Fibroblast of lung (primary cell): ENCODE results near the gene FER. TPM values are rescaled to one million over a fixed set of nuclear protein-coding genes. Genes with fewer than 3 reads are reported as not detected.

Experiments
- DNase-seq, 2 donors: peaks; one replicate each; pipeline versions ENCODE4 v3.0.0 to v3.0.0-alpha.2; 2010; ENCODE audit warnings: low read depth in 2 of 2
- H2AFZ ChIP-seq: 2 replicates; pipeline ENCODE4 v1.5.1; 2012; ENCODE audit warnings: low read length, control low read depth, inconsistent platforms
- H3K27ac ChIP-seq: 2 replicates; pipeline ENCODE4 v1.5.1; 2011; ENCODE audit warnings: low read length, control low read depth; ENCODE audit not compliant: insufficient read depth
- H3K27me3 ChIP-seq: 2 replicates; pipeline ENCODE4 v1.5.1; 2011; ENCODE audit warnings: mild to moderate bottlenecking, low read length; ENCODE audit not compliant: control insufficient read depth, insufficient read depth
- H3K36me3 ChIP-seq: 2 replicates; pipeline ENCODE4 v1.5.1; 2011; ENCODE audit warnings: low read length; ENCODE audit not compliant: control insufficient read depth, insufficient read depth
- H3K4me1 ChIP-seq: 2 replicates; pipeline ENCODE4 v1.5.1; 2011; ENCODE audit warnings: low read length; ENCODE audit not compliant: control insufficient read depth, insufficient read depth; ENCODE audit errors: extremely low read depth
- H3K4me2 ChIP-seq: 2 replicates; pipeline ENCODE4 v1.5.1; 2011; ENCODE audit warnings: low read length, control low read depth; ENCODE audit not compliant: insufficient read depth; ENCODE audit errors: extremely low read depth
- H3K4me3 ChIP-seq, 4 experiments: fragments of 200-600 bp in 1 of 4; sonication (generic) in 1 of 4; replicated peaks in 1 of 4; 2 replicates each; pipeline ENCODE4 v1.5.1; 2011 to 2016; ENCODE audit warnings: low read length in 4 of 4, low read depth in 3 of 4, mild to moderate bottlenecking in 3 of 4, control low read depth in 2 of 4, inconsistent platforms in 1 of 4, mixed read lengths in 1 of 4; ENCODE audit not compliant: insufficient read depth in 1 of 4; ENCODE audit errors: control extremely low read depth in 1 of 4
- H3K79me2 ChIP-seq: 2 replicates; pipeline ENCODE4 v1.5.1; 2012; ENCODE audit warnings: mild to moderate bottlenecking, low read length, inconsistent platforms; ENCODE audit not compliant: control insufficient read depth, insufficient read depth
- H3K9ac ChIP-seq: 2 replicates; pipeline ENCODE4 v1.5.1; 2011; ENCODE audit warnings: mild to moderate bottlenecking, low read length, control low read depth; ENCODE audit not compliant: insufficient read depth
- H3K9me3 ChIP-seq: 2 replicates; pipeline ENCODE4 v1.5.1; 2012; ENCODE audit warnings: low read depth, low read length; ENCODE audit not compliant: control insufficient read depth, insufficient read depth
- H4K20me1 ChIP-seq: 2 replicates; pipeline ENCODE4 v1.5.1; 2011; ENCODE audit warnings: low read length; ENCODE audit not compliant: control insufficient read depth, insufficient read depth; ENCODE audit errors: extremely low read depth
- EZH2 ChIP-seq: IDR thresholded peaks from 2 replicates; pipeline ENCODE4 v1.5.1; 2012; ENCODE audit warnings: low read length, control low read depth, mild to moderate bottlenecking; ENCODE audit errors: missing control alignments
- polyA plus RNA-seq, 2 donors: library from polyadenylated mRNA; depleted of rRNA in 1 of 2; stranded (reverse) in 1 of 2; unstranded in 1 of 2; fragments of >200 nt; gene quantifications; 2 replicates each; pipeline ENCODE4 v1.2.1, GENCODE V29; 2011 to 2012; ENCODE audit warnings: missing spikeins in 1 of 2
- total RNA-seq: library from RNA; depleted of rRNA; stranded (reverse); fragments of >200 nt; gene quantifications from 2 replicates; pipeline ENCODE4 v1.2.1, GENCODE V29; 2014
- TF ChIP-seq, protein P1 (sequence below), 2 donors: IDR thresholded peaks in 1 of 2; conservative IDR thresholded peaks in 1 of 2; 1 replicate in 1 of 2; 2 replicates in 1 of 2; pipeline ENCODE4 v1.5.1; 2011 to 2012; ENCODE audit warnings: low read length in 2 of 2, control low read depth in 1 of 2, inconsistent platforms in 1 of 2, low read depth in 1 of 2, mild to moderate bottlenecking in 1 of 2

The FER gene
- total and polyA plus RNA-seq, 2 donors (not counting 1 experiment from before 2014, with no cell fraction given), result 12.2 to 21.3 TPM

DNA sequence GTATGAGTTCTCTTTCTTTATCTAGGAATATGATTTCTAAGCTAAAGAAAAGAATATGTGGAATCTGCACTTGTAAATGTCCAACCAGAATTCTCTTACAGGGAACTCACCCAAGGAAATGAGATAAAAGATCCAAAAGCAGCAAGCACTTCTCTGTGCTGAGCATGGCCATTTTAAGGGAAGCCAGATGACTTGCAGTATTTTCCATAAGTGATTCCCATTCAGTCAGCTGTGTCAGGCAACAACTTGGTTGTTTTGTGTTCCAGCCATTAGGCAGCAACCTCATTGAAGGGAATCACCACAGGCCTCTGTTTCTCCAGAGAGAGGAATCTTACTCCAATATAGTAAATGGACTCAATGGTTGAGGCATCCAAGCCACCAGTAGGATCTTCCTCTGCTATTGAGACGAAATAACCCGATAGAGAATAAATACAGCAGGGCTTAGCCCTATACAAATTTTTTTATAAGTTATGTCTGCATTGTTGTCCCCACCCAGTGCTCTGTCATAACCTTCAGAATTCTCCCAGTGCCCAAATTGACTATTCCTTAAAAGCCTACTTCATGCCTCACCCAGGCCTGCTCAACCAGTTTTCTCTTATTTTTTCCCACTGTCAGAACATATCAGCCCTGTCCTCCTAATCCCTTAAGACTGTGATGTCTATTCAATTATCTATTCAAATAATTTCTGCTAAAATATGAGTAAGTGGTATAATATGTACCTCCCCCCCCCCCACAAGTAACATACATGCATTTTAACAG lies 425.5 kb downstream of the FER start:
- Histone ChIP-seq H3K9ac (no peak overlapping the region), H3K9me3 (no peaks in the 10 kb centered on the region), H3K4me1 (no peaks in the 10 kb centered on the region), H3K4me3 (no peak overlapping the region), H3K4me2 (no peak overlapping the region), H3K27ac (no peak overlapping the region), H3K27me3 (no peaks in the 10 kb centered on the region), H3K36me3 (no peaks in the 10 kb centered on the region), H4K20me1 (no peaks in the 10 kb centered on the region), H3K79me2 (no peaks in the 10 kb centered on the region), H2AFZ (no peak overlapping the region)
- DNase-seq, result no peak
- no peak for TF ChIP-seq EZH2
- TF ChIP-seq, protein P1, sequence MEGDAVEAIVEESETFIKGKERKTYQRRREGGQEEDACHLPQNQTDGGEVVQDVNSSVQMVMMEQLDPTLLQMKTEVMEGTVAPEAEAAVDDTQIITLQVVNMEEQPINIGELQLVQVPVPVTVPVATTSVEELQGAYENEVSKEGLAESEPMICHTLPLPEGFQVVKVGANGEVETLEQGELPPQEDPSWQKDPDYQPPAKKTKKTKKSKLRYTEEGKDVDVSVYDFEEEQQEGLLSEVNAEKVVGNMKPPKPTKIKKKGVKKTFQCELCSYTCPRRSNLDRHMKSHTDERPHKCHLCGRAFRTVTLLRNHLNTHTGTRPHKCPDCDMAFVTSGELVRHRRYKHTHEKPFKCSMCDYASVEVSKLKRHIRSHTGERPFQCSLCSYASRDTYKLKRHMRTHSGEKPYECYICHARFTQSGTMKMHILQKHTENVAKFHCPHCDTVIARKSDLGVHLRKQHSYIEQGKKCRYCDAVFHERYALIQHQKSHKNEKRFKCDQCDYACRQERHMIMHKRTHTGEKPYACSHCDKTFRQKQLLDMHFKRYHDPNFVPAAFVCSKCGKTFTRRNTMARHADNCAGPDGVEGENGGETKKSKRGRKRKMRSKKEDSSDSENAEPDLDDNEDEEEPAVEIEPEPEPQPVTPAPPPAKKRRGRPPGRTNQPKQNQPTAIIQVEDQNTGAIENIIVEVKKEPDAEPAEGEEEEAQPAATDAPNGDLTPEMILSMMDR (conservative IDR thresholded peaks at IDR 0.05 in 1 of 2, IDR thresholded peaks at IDR 0.05 in 1 of 2; ENCODE audit: low read depth in 1 of 2, low read length in 2 of 2), result no peak

DNA sequence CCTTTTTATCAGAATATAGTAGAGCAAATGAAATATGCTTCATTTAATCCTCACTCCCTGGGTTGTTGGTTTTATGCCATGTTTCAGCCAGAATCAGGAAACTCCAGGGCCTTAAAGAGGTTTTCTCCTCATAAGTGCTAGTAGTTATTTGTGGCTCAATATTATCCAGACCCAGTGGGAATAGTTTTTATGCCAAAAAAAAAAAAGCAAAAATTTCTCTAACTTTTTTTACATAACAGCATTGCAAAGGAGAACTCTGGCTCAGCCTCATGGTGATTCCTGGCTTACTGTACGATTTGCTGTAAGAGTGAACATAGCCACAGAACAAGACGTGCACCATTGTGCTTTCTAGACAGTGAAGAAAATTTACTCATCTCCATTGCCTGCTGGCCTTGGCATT lies 429.5 kb downstream of the FER start:
- Histone ChIP-seq H3K4me3 (no peak overlapping the region), H3K9ac (no peak overlapping the region), H2AFZ (no peak overlapping the region), H3K9me3 (no peaks in the 10 kb centered on the region), H3K4me2 (no peak overlapping the region), H3K79me2 (no peaks in the 10 kb centered on the region), H4K20me1 (no peaks in the 10 kb centered on the region), H3K27ac (no peak overlapping the region), H3K4me1 (no peaks in the 10 kb centered on the region), H3K27me3 (no peaks in the 10 kb centered on the region), H3K36me3 (no peaks in the 10 kb centered on the region)
- DNase-seq, result no peak
- no peak for TF ChIP-seq EZH2
- TF ChIP-seq, protein P1 (conservative IDR thresholded peaks at IDR 0.05 in 1 of 2, IDR thresholded peaks at IDR 0.05 in 1 of 2; ENCODE audit: low read depth in 1 of 2, low read length in 2 of 2), result no peak

DNA sequence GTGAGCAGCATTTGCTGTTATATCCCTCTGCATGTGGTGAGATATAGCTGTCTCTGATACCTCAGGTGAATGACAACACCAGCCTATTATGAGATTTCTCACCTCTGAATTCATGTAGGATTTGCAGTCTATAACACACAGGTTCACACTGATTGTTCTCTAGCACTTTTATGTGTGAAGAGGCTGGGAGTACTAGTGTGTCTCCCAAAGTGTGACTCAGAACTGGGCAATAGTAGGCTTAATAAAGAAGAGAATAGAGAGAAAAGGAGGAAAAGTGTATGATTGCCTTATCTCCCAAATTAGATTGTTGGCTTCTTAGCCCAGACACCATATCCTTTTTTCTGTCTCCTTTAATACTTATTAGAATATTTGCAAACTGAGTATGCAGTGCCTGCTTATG lies 430.1 kb downstream of the FER start:
- Histone ChIP-seq H3K4me2 (no peak overlapping the region), H3K79me2 (no peaks in the 10 kb centered on the region), H3K9me3 (no peaks in the 10 kb centered on the region), H3K4me1 (no peaks in the 10 kb centered on the region), H3K27me3 (no peaks in the 10 kb centered on the region), H3K27ac (no peak overlapping the region), H3K4me3 (no peak overlapping the region), H3K36me3 (no peaks in the 10 kb centered on the region), H4K20me1 (no peaks in the 10 kb centered on the region), H2AFZ (no peak overlapping the region), H3K9ac (no peak overlapping the region)
- TF ChIP-seq, protein P1 (conservative IDR thresholded peaks at IDR 0.05 in 1 of 2, IDR thresholded peaks at IDR 0.05 in 1 of 2; ENCODE audit: low read depth in 1 of 2, low read length in 2 of 2), result no peak
- no peak for TF ChIP-seq EZH2
- no peak for DNase-seq
